AG09319 (cell line): Measurements from ENCODE around the gene PRR7.

ENCODE experiments used
- DNase-seq: peaks from one replicate; pipeline ENCODE4 v3.0.0-alpha.2; 2010; ENCODE audit warnings: low read depth; ENCODE audit errors: extremely low read depth
- CTCF ChIP-seq: IDR thresholded peaks from 2 replicates; pipeline ENCODE4 v1.5.1; 2011; ENCODE audit warnings: low read depth, mild to moderate bottlenecking, inconsistent platforms, low read length, moderate library complexity

Gene PRR7

GRCh38 chr5:177493795-177494345, 47.3 kb downstream of the PRR7 start:
- no peak for DNase-seq
- no peak for TF ChIP-seq CTCF

GRCh38 chr5:177494346-177495195, 48.0 kb downstream of the PRR7 start:
- peak; percentile 50 for TF ChIP-seq CTCF
- no peak for DNase-seq

- TF ChIP-seq CTCF = no peak
- peak; percentile 83 for DNase-seq
These were observed 48.8 kb downstream of the PRR7 start for GRCh38 chr5:177495243-177496060.

GRCh38 chr5:177496070-177496726, 49.6 kb downstream of the PRR7 start:
- DNase-seq = no peak
- peak; percentile 21 for TF ChIP-seq CTCF

- peak; percentile 91 for DNase-seq
- no peak for TF ChIP-seq CTCF
These were observed 50.2 kb downstream of the PRR7 start for GRCh38 chr5:177496727-177497291.

- DNase-seq = peak; percentile 95
- TF ChIP-seq CTCF = peak; percentile 10
These were observed 50.8 kb downstream of the PRR7 start, which contains the start of gene PDLIM7 for GRCh38 chr5:177497292-177498012. Gene PDLIM7, minus strand, starts transcription at chr5:177497604. Its CDS starts 1,092 bp downstream, at chr5:177496512.
